Tibial nerve (tissue), 4 donors: ENCODE results near the gene TMEM14A. TPM values are rescaled to one million over a fixed set of nuclear protein-coding genes. Genes with fewer than 3 reads are reported as not detected.
"Not testable (repeated sequence)": the region's sequence is repeated elsewhere in the genome, so short reads cannot be mapped to it uniquely, and the experiment has no call there.

Experiments
- DNase-seq, 2 donors: peaks; one replicate each; pipeline ENCODE4 v3.0.0-alpha.2; 2019; ENCODE audit warnings: low spot score in 2 of 2
- H3K27ac ChIP-seq, 4 donors: fragments of 200-600 bp; sonication (generic) in 3 of 4; one replicate each; pipeline ENCODE4 v1.5.1; 2017 to 2019; ENCODE audit warnings: mild to moderate bottlenecking in 1 of 4
- H3K27me3 ChIP-seq, 2 donors: fragments of 200-600 bp; sonication (generic) in 1 of 2; one replicate each; pipeline versions ENCODE4 v1.5.1 to v1.6.0; 2017 to 2019
- H3K36me3 ChIP-seq, 3 donors: fragments of 200-600 bp; sonication (generic); one replicate each; pipeline ENCODE4 v1.5.1; 2018 to 2019
- H3K4me1 ChIP-seq, 4 donors: fragments of 200-600 bp; sonication (generic) in 3 of 4; one replicate each; pipeline ENCODE4 v1.5.1; 2017 to 2019
- H3K4me3 ChIP-seq, 4 donors: fragments of 200-600 bp; sonication (generic) in 3 of 4; one replicate each; pipeline ENCODE4 v1.5.1; 2017 to 2019; ENCODE audit warnings: mild to moderate bottlenecking in 1 of 4, moderate library complexity in 1 of 4
- H3K9me3 ChIP-seq, 4 donors: fragments of 200-600 bp; sonication (generic) in 3 of 4; one replicate each; pipeline ENCODE4 v1.5.1; 2017 to 2019
- EP300 ChIP-seq, 2 donors: sonication (generic); formaldehyde crosslinking; IDR thresholded peaks; one replicate each; pipeline ENCODE4 v1.6.1; 2017; ENCODE audit warnings: antibody characterized with exemption in 2 of 2, mild to moderate bottlenecking in 1 of 2
- POLR2A ChIP-seq, 2 donors: fragments of 450-650 bp; IDR thresholded peaks; one replicate each; pipeline ENCODE4 v1.6.1; 2017; ENCODE audit warnings: antibody characterized with exemption in 2 of 2, mild to moderate bottlenecking in 2 of 2, moderate library complexity in 2 of 2
- WGBS, 2 donors: methylation state at CpG; one replicate each; pipeline ENCODE4 v1.1.5; 2018; 5-methylcytosine and 5-hydroxymethylcytosine counted together
- total RNA-seq, 4 donors: library from RNA; depleted of rRNA; stranded (reverse); fragments of >200 nt; gene quantifications; one replicate each; pipeline ENCODE4 v1.1.0, GENCODE V29; 2016
- TF ChIP-seq, protein P1 (sequence below), 5 experiments: fragments of 200-600 bp in 3 of 5; fragments of 450-650 bp in 2 of 5; sonication (generic) in 3 of 5; IDR thresholded peaks; one replicate each; pipeline ENCODE4 v1.5.1; 2016 to 2019; ENCODE audit warnings: antibody characterized with exemption in 5 of 5, mild to moderate bottlenecking in 3 of 5, moderate library complexity in 2 of 5

Gene TMEM14A
- total RNA-seq, 4 donors from 2014 or later = 14.4 to 39.6 (median 24.3) TPM

DNA sequence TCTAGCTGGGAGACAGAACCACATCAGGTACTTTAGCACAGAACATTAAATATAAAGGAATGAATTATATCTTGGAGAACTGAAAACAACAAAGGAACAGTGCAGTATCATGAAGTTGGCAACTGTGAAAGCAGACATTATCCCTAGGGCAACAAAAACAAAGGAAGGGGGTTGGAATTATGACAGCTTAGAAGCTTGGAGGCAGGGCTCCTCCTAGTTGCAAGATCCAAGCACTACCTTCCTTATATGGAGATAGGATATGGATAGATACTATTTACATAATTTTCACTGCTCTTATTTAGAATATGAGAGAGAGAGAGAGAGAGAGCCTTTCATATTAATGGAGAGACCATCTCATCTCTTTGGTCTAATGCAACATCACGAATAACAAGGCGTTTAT is 27.0 kb downstream of the TMEM14A start:
- no peaks in the 10 kb centered on the region for H3K27me3 ChIP-seq
- H3K4me1 ChIP-seq = no peaks in the 10 kb centered on the region
- no peak for DNase-seq
- TF ChIP-seq POLR2A (IDR thresholded peaks at IDR 0.05) = no peak
- TF ChIP-seq, protein P1, sequence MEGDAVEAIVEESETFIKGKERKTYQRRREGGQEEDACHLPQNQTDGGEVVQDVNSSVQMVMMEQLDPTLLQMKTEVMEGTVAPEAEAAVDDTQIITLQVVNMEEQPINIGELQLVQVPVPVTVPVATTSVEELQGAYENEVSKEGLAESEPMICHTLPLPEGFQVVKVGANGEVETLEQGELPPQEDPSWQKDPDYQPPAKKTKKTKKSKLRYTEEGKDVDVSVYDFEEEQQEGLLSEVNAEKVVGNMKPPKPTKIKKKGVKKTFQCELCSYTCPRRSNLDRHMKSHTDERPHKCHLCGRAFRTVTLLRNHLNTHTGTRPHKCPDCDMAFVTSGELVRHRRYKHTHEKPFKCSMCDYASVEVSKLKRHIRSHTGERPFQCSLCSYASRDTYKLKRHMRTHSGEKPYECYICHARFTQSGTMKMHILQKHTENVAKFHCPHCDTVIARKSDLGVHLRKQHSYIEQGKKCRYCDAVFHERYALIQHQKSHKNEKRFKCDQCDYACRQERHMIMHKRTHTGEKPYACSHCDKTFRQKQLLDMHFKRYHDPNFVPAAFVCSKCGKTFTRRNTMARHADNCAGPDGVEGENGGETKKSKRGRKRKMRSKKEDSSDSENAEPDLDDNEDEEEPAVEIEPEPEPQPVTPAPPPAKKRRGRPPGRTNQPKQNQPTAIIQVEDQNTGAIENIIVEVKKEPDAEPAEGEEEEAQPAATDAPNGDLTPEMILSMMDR (IDR thresholded peaks at IDR 0.05) = no peak
- no peak for TF ChIP-seq EP300 (IDR thresholded peaks at IDR 0.05)
- 94 to 99% methylated on average over 2 of the region's 2 CpGs for WGBS, 2 donors
- no peak overlapping the region for H3K4me3 ChIP-seq
- no peaks in the 10 kb centered on the region for H3K9me3 ChIP-seq
- no peak overlapping the region for H3K27ac ChIP-seq
- H3K36me3 ChIP-seq = peaks cover 0 to 16% (median 0%) of the 10 kb centered on the region in 3 donors

DNA sequence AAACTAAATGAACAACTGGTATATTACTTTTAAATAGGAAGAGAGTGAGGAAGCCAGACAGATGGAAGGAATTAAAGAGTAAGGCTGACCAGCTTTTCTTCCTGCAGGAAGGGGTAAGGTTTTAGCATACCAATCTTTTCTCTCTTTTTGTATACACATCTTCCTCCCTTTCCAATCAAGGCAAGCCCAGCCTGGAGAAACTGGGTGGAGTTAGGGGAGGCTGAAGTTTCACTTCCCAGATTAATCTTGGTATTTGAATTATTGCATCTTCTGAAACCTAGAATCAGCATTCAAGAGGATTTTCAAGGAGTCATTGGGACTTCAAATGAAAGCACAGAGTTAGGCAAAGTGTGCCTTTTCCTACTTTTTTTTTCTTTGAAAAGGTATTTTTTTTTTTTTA is 33.1 kb downstream of the TMEM14A start:
- Histone ChIP-seq H3K27ac (no peak overlapping the region), H3K4me1 (no peaks in the 10 kb centered on the region), H3K36me3 (no peaks in the 10 kb centered on the region), H3K4me3 (no peak overlapping the region), H3K27me3 (no peaks in the 10 kb centered on the region), H3K9me3 (no peaks in the 10 kb centered on the region)
- DNase-seq = no peak
- TF ChIP-seq POLR2A (IDR thresholded peaks at IDR 0.05) (no peak), EP300 (IDR thresholded peaks at IDR 0.05) (no peak)
- TF ChIP-seq, protein P1 (IDR thresholded peaks at IDR 0.05) = no peak

DNA sequence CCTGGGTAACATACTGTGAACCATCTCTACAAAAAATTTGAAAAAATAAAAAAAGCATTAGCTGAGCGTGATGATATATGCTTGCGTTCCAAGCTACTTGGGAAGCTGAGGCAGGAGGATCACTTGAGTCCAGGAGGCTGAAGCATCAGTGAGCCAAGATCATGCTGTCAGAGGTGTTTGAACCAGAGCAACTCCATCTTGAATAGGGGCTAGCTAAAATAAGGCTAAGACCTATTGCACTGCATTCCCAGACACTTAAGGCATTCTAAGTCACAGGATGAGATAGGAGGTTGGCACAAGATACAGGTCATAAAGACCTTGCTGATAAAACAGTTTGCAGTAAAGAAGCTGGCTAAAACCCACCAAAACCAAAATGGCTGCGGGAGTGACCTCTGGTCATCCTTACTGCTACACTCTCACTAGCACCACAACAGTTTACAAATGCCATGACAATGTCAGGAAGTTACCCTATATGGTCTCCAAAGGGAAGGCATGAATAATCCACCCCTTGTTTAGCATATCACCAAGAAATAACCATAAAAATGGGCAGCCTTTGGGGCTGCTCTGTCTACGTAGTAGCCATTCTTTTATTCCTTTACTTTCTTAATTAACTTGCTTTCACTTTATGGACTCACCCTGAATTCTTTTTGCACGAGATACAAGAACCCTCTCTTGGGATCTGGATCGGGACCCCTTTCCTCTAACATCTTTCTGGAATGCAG is 34.0 kb downstream of the TMEM14A start:
- not testable (repeated sequence) for DNase-seq, H3K9me3 ChIP-seq, H3K27ac ChIP-seq, H3K4me1 ChIP-seq, H3K36me3 ChIP-seq, H3K4me3 ChIP-seq, H3K27me3 ChIP-seq
- 91 to 92% methylated on average over 6 of the region's 6 CpGs for WGBS, 2 donors

DNA sequence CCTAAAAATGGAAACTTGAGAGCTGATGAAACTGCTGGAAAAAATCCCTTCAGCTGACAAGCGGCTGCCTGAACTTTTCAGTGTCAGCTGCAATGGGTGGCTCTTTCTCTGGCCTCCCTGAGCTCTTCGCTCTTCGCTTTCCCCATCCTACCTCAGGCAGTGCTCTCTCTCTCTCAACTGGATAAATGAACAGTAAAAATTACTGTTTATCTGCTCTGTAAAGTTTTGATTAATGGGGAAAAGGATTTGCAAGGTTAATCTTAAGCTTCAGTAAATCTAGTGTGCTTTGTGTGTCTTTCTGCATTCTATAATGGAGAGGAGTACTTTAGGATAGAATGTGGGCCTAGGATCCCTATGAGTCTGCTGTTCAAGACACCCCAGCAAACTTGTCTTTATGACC is 35.1 kb downstream of the TMEM14A start:
- Histone ChIP-seq H3K9me3 (no peaks in the 10 kb centered on the region), H3K36me3 (no peaks in the 10 kb centered on the region), H3K27me3 (no peaks in the 10 kb centered on the region), H3K27ac (no peak overlapping the region), H3K4me1 (no peaks in the 10 kb centered on the region), H3K4me3 (no peak overlapping the region)
- TF ChIP-seq EP300 (IDR thresholded peaks at IDR 0.05) (no peak), POLR2A (IDR thresholded peaks at IDR 0.05) (no peak)
- DNase-seq = no peak
- WGBS, 2 donors = 92 to 97% methylated on average over 3 of the region's 3 CpGs

DNA sequence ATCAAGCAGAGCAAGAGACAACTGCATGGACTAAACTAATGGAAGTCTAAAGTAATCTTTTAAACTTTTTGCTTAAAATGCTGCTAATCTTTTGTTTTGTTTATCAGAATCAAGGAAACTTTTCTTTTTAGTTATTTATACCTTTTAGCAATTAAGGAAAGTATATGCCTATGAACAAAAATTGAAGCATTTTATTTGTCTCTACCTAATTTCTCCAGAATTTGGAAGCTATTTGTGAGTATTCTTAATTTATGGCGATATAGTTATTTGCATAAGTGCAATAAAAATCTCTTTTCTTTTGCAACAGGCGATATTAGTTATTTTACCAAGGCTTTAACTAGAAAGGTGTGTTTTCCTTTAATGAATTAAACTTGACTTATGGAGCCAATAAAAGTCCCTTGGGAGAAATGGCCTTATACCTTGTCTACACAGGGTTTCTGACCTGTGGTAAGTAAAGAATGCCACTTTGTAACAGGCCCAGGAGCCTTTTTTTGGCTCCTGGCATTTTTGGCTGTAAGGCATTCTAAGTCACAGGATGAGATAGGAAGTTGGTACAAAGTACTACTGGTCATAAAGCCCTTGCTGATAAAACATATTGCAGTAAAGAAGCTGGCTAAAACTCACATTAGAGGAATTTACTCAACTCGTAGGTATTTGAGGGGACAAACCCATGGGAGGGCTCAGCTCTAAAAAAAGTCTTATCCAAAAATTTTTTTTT is 37.2 kb downstream of the TMEM14A start:
- no peak for TF ChIP-seq POLR2A (IDR thresholded peaks at IDR 0.05)
- no peak for TF ChIP-seq EP300 (IDR thresholded peaks at IDR 0.05)
- TF ChIP-seq, protein P1 (IDR thresholded peaks at IDR 0.05) = no peak
- H3K9me3 ChIP-seq = no peaks in the 10 kb centered on the region

DNA sequence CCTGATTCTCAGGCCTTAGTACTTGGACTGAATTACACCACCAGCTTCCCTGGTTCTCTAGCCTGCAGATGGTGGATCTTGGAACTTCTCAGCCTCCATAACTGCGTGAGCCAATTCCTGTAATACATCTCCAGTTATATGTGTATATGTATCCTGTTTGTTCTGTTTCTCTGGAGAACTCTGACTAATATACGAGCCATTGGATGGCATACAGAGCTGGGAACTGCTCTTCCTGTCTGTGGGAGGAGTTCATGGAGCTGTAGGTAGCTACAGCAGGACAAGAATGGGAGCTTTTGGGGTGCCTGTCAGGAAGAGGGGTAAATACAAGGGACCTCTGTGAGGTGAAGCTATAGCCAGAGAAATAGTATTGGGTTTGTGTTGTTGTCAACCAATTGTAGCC is 41.2 kb downstream of the TMEM14A start:
- H3K4me3 ChIP-seq = no peak overlapping the region
- no peak for TF ChIP-seq EP300 (IDR thresholded peaks at IDR 0.05)
- TF ChIP-seq, protein P1 (IDR thresholded peaks at IDR 0.05) = no peak
- TF ChIP-seq POLR2A (IDR thresholded peaks at IDR 0.05) = no peak
- DNase-seq = no peak
- H3K27me3 ChIP-seq = no peaks in the 10 kb centered on the region
- 73 to 84% methylated on average over 2 of the region's 2 CpGs for WGBS, 2 donors
- H3K9me3 ChIP-seq = no peaks in the 10 kb centered on the region
- no peak overlapping the region for H3K27ac ChIP-seq
- no peaks in the 10 kb centered on the region for H3K4me1 ChIP-seq
- H3K36me3 ChIP-seq = no peaks in the 10 kb centered on the region

More for the DNA sequence above, 37.2 kb downstream of the TMEM14A start:
- H3K4me1 ChIP-seq = no peaks in the 10 kb centered on the region
- WGBS, 2 donors = 83 to 87% methylated on average over 3 of the region's 3 CpGs
- H3K36me3 ChIP-seq = no peaks in the 10 kb centered on the region
- no peaks in the 10 kb centered on the region for H3K27me3 ChIP-seq
- no peak overlapping the region for H3K4me3 ChIP-seq
- no peak overlapping the region for H3K27ac ChIP-seq
- DNase-seq = no peak

DNA sequence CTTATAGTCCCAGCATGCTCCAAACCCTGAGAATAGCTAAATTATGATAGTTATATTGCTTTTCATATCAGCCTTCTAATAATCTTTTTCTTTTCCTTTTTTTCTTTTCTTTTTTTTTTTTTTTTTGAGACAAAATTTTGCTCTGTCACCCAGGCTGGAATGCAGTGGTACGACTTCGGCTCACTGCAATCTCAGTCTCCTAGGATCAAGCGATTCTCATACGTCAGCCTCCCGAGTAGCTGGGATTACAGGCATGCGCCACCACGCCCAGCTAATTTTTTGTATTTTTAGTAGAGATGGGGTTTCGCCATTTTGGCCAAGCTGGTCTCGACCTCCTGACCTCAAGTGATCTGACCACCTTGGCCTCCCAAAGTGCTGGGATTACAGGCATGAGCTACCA is 43.8 kb downstream of the TMEM14A start:
- not testable (repeated sequence) for H3K36me3 ChIP-seq, DNase-seq, H3K4me3 ChIP-seq, H3K27ac ChIP-seq, H3K27me3 ChIP-seq, H3K4me1 ChIP-seq, H3K9me3 ChIP-seq
- WGBS, 2 donors = 92 to 94% methylated on average over 9 of the region's 9 CpGs
